ENCODE measurements around the gene CSTB. TPM values are rescaled to one million over a fixed set of nuclear protein-coding genes. Genes with fewer than 3 reads are reported as not detected.

CSTB gene
- total RNA-seq, 1 experiment from 2014 or later = 36.1 TPM

GRCh38 chr21:43814215-43815106 is 38.4 kb upstream of the CSTB start:
- peak overlapping the region; percentile 81 for H3K27ac Mint-ChIP-seq
- peak; percentile 1; the same call in 1 of the 2 replicates for ATAC-seq
- ChIA-PET CTCF (interaction anchor here (1.0 to 2.4 kb wide), 3 partner anchors 125 to 158 kb away, joined by 3 to 12 read pairs (median 5); no protein-coding TSS in a partner anchor), POLR2A (interaction anchor here (0.7 kb wide), 1 partner anchor 21 kb away, joined by 3 read pairs; no protein-coding TSS in a partner anchor)
- H3K36me3 Mint-ChIP-seq = peaks cover 6% of the 10 kb centered on the region; the same call in 1 of the 2 replicates
- H3K4me3 Mint-ChIP-seq = peak overlapping the region; percentile 60
- peaks cover 22% of the 10 kb centered on the region for H3K4me1 Mint-ChIP-seq
- H3K9me3 Mint-ChIP-seq = peaks cover 7% of the 10 kb centered on the region
- TF ChIP-seq ATF2 (CRISPR knock-in tag; IDR thresholded peaks at IDR 0.05; ENCODE audit: borderline replicate concordance, low read depth) = no peak
- no peak for TF ChIP-seq ZNF416 (CRISPR knock-in tag; IDR thresholded peaks at IDR 0.05)
- TF ChIP-seq ZNF512 (CRISPR knock-in tag; IDR thresholded peaks at IDR 0.05; ENCODE audit: borderline replicate concordance) = no peak
- TF ChIP-seq MYBL2 (CRISPR knock-in tag; IDR thresholded peaks at IDR 0.05) = no peak
- no peak for TF ChIP-seq ETV6 (CRISPR knock-in tag; IDR thresholded peaks at IDR 0.05)
- TF ChIP-seq FOXK1 (CRISPR knock-in tag; IDR thresholded peaks at IDR 0.05) = no peak
- no peak for TF ChIP-seq CREB1 (CRISPR knock-in tag; IDR thresholded peaks at IDR 0.05)
- no peak for TF ChIP-seq OVOL2 (CRISPR knock-in tag; IDR thresholded peaks at IDR 0.05; ENCODE audit: borderline replicate concordance)
- TF ChIP-seq JUN (CRISPR knock-in tag; IDR thresholded peaks at IDR 0.05) = no peak
- no peak for DNase-seq (ENCODE audit: low spot score)
- H3K27me3 Mint-ChIP-seq (ENCODE audit: low read depth) = no peaks in the 10 kb centered on the region

GRCh38 chr21:43813656-43813980 is 37.5 kb upstream of the CSTB start:
- TF ChIP-seq JUN (CRISPR knock-in tag; IDR thresholded peaks at IDR 0.05) (no peak), OVOL2 (CRISPR knock-in tag; IDR thresholded peaks at IDR 0.05; ENCODE audit: borderline replicate concordance) (no peak), ESRRA (CRISPR knock-in tag; IDR thresholded peaks at IDR 0.05; ENCODE audit: borderline replicate concordance) (no peak), KAT7 (CRISPR knock-in tag; IDR thresholded peaks at IDR 0.05; ENCODE audit: borderline replicate concordance) (no peak)
- Mint-ChIP-seq H3K9me3 (peaks cover 2% of the 10 kb centered on the region), H3K36me3 (peaks cover under 1% of the 10 kb centered on the region; the same call in 1 of the 2 replicates), H3K4me3 (no peak overlapping the region), H3K4me1 (peaks cover 22% of the 10 kb centered on the region), H3K27me3 (ENCODE audit: low read depth) (no peaks in the 10 kb centered on the region), H3K27ac (no peak overlapping the region)
- DNase-seq (ENCODE audit: low spot score) (no peak), ATAC-seq (no peak)
- ChIA-PET POLR2A (interaction anchor here (0.7 kb wide), 1 partner anchor 20 kb away, joined by 3 read pairs; no protein-coding TSS in a partner anchor), CTCF (interaction anchor here (1.0 to 2.4 kb wide), 3 partner anchors 126 to 159 kb away, joined by 3 to 12 read pairs (median 5); no protein-coding TSS in a partner anchor)

GRCh38 chr21:43812957-43813655 is 37.0 kb upstream of the CSTB start:
- POLR2A ChIA-PET = interaction anchor here (0.6 kb wide), 1 partner anchor 24 kb away, joined by 4 read pairs; no protein-coding TSS in a partner anchor
- TF ChIP-seq RELA (CRISPR knock-in tag; IDR thresholded peaks at IDR 0.05; ENCODE audit: borderline replicate concordance) (no peak), GRHL2 (CRISPR knock-in tag; IDR thresholded peaks at IDR 0.05; ENCODE audit: insufficient replicate concordance, severe bottlenecking) (no peak), HMGA2 (CRISPR knock-in tag; IDR thresholded peaks at IDR 0.05) (no peak), ZNF532 (CRISPR knock-in tag; IDR thresholded peaks at IDR 0.05; ENCODE audit: borderline replicate concordance) (no peak), OVOL2 (CRISPR knock-in tag; IDR thresholded peaks at IDR 0.05; ENCODE audit: borderline replicate concordance) (no peak), GTF2I (CRISPR knock-in tag; conservative IDR thresholded peaks at IDR 0.05) (no peak), ATF2 (CRISPR knock-in tag; IDR thresholded peaks at IDR 0.05; ENCODE audit: borderline replicate concordance, low read depth) (no peak), ATF6 (CRISPR knock-in tag; IDR thresholded peaks at IDR 0.05) (no peak)

More at GRCh38 chr21:43812957-43813655, 37.0 kb upstream of the CSTB start:
- CTCF ChIA-PET = interaction anchor here (2.4 kb wide), 1 partner anchor 126 kb away, joined by 12 read pairs; no protein-coding TSS in a partner anchor
- Mint-ChIP-seq H3K9me3 (no peaks in the 10 kb centered on the region), H3K36me3 (no peaks in the 10 kb centered on the region), H3K4me3 (no peak overlapping the region), H3K27ac (no peak overlapping the region), H3K4me1 (peaks cover 22% of the 10 kb centered on the region), H3K27me3 (ENCODE audit: low read depth) (no peaks in the 10 kb centered on the region)
- ATAC-seq (no peak), DNase-seq (ENCODE audit: low spot score) (no peak)

Measured in WTC11 (cell line).